ENCODE results near the gene COA5.

DNA sequence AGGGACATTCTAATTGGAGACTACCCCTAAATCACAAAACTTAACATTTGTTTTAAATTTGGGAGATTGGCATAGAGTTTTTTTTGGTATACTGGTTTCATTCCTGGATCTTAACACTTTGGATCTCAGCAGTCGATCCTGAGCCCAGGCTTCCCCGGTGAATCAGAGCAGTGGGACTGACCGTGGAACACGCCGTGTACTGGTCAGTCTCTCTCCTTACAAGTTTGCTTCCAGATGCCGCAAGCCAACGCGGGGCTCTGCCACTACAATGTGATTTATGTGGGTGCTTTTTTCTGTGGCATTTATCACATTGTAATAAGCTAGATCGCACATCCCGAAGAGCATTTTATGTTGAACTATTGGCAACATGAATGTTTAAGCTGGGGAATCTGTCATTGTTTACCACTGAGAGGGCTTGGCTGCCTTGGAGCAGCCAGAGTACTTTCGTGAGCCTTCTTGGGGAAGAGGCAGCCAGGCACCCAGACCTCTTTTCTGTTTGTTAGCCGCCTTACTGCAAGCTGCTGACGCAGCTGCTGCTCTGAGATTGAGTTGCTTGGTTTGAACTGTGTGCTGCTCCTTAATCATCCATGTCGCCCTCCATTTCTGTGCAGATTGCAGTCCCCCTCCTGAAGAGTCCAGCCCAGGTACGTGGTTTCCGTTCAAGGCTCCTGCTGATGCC is 49.3 kb downstream of the COA5 start:
- TF ChIP-seq CTCF (IDR thresholded peaks at IDR 0.05) (no peak), POLR2A (IDR thresholded peaks at IDR 0.05) (no peak)
